Uterus (tissue), 2 donors: ENCODE measurements around the gene BCAS3.

Source experiments
- POLR2A ChIP-seq, 2 donors: fragments of 450-650 bp; IDR thresholded peaks; one replicate each; pipeline ENCODE4 v1.6.1; 2016; ENCODE audit warnings: antibody characterized with exemption in 2 of 2, mild to moderate bottlenecking in 1 of 2, moderate library complexity in 1 of 2
- TF ChIP-seq, protein P1 (sequence below), 4 experiments: fragments of 200-600 bp in 2 of 4; fragments of 450-650 bp in 2 of 4; sonication (generic) in 2 of 4; IDR thresholded peaks; one replicate each; pipeline ENCODE4 v1.5.1; 2016 to 2019; ENCODE audit warnings: antibody characterized with exemption in 4 of 4, mild to moderate bottlenecking in 2 of 4, moderate library complexity in 1 of 4

DNA sequence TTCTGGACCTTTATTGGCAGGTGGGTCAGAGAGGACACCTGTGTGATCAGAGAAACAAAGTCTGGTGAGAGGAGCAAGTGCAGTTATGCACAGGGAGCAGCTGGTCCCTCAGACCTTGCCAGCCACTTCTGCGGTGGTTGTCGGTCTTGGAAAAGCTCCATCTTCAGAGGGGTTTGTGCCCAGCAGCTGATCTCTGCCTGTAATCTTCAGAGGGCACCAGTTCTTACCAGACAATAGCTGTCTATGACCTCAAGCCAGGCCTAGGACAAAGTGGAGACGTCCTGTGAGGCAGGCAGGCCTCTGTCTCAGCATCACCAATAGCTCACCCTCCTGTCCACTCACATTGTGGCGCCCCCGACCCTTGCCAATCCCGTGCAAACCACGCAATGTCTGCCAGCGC lies 655.5 kb downstream of the BCAS3 start:
- TF ChIP-seq, protein P1, sequence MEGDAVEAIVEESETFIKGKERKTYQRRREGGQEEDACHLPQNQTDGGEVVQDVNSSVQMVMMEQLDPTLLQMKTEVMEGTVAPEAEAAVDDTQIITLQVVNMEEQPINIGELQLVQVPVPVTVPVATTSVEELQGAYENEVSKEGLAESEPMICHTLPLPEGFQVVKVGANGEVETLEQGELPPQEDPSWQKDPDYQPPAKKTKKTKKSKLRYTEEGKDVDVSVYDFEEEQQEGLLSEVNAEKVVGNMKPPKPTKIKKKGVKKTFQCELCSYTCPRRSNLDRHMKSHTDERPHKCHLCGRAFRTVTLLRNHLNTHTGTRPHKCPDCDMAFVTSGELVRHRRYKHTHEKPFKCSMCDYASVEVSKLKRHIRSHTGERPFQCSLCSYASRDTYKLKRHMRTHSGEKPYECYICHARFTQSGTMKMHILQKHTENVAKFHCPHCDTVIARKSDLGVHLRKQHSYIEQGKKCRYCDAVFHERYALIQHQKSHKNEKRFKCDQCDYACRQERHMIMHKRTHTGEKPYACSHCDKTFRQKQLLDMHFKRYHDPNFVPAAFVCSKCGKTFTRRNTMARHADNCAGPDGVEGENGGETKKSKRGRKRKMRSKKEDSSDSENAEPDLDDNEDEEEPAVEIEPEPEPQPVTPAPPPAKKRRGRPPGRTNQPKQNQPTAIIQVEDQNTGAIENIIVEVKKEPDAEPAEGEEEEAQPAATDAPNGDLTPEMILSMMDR (IDR thresholded peaks at IDR 0.05) = no peak
- no peak for TF ChIP-seq POLR2A (IDR thresholded peaks at IDR 0.05)
